ENCODE data around the gene USH1G.
A peak's percentile ranks its signal among the peaks of the same experiment; 100 is the strongest.
"Not testable (repeated sequence)": the region's sequence is repeated elsewhere in the genome, so short reads cannot be mapped to it uniquely, and the experiment has no call there.

USH1G gene

GRCh38 chr17:74873037-74873873, 49.8 kb downstream of the USH1G start:
- peak; percentile 100 for DNase-seq

- no peak for DNase-seq
Observed at GRCh38 chr17:74872313-74873036, 50.6 kb downstream of the USH1G start, which contains the start of gene FDXR. FDXR (minus strand) TSS chr17:74872994; CDS start chr17:74872944, 50 bp downstream.

DNA sequence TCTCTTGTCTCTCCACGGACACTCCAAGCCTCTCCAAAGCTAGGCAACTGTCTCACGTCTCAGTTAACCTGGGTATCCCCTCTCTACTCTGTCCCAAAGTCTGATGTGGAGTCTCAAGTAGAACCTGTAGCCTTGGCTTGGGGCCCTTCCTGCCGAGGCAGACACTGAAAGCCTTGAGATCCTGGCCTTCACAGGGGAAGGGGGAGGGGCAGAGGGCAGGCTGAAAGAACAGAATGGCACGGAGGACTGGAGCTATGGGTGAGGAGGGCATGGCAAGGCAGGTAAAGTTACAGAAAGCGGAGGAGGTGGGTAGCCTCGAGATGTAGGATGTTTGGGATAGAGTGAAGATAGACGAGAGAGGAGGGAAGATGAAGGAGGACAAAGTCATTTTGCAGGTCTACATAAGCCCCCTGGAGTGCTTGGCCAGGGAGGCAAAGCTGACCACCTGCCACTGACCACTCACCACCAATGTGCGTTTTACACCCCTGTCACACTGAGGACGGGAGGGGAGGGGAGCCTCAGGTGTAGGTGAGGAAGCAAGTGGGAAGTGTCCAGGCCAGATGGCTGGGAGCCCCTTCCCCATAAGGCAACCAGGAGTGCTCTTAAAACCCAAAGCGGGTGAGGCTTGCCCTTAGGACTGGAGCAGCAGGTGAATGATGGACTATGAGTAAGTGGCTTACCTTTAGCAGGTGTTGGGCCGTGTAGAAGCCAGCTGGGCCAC, 51.5 kb downstream of the USH1G start:
- no peak for DNase-seq

DNA sequence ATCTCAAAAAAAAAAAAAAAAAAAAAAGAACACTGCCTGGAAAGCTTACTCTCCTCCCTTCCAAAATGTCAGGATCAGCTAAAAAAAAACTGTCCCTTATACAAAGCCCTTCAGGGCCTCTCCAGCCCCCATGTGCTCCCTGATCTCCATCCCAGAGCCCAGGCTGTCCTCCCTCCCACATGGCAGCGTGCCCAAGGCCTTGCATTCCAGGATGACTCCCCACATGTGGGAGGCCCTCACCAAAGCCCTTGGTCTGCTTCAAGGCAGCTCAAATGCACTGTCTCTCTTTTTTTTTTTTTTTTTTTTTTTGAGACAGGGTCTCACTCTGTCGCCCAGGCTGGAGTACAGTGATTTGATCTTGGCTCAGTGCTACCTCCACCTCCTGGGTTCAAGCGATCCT, 52.5 kb downstream of the USH1G start:
- no peak for DNase-seq

DNA sequence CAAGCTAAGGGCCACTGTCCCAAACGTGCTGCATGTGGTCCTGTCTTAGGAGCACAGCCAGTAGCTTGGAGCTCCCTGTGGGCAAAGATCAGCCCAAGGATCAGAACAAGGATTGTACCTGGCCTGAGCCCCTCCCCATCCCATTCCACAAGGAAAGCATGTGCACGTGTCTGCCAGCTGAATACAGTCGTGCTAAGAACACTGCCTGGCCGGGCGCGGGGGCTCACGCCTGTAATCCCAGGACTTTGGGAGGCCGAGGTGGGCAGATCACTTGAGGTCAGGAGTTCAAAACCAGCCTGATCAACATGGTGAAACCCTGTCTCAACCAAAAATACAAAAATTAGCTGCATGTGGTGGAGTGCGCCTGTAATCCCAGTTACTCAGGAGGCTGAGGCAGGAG, 53.0 kb downstream of the USH1G start:
- DNase-seq, result not testable (repeated sequence)

DNA sequence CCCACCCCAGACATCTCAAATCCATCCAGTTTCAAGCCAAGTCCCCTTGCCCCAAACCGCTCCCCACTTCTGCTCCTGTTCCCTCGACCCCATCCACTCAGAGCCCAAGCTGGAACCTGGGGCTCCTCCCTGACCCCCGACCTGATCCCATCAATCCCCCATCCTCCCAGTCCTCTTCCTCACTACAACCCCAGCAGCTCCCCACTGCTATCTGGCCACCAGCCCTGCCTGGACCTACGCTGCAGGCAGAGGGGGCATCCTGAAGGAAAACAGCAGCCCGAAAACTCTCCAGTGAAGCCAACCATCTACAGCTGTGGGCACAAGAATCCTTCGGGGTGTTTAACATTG, 54.2 kb downstream of the USH1G start:
- no peak for DNase-seq

GRCh38 chr17:74868251-74868907, 54.7 kb downstream of the USH1G start:
- no peak for DNase-seq

DNA sequence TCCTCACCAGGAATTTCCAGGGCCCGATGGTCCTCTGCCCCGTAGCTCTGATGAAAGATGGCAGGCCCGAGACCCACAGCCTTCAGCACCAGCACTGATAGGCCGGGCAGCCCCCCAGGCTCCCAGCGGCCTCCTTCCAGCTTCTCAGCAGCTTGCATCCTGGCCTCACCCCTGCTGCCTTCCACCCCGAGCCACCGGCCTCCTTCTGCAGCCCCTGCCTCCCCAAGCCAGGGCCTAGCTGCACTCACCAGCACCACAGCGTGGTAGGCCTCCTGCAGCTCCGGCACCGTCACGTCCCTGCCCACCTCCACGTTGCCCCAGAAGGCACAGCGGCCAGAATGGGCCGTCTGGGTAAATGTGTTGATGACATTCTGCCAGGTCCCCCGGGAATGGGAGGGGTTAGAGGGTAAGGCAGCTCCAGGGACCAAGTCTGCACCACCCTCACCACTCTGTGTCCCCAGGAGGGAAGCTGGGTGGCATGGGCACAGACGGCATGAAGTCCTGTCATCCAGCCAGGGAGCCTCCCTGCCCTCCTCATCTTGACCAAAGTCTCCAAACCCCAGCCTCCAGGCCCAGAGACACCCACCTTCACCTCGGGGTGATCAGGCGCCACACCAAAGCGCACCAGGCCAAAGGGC, 56.7 kb downstream of the USH1G start:
- DNase-seq, result no peak

Data from right hindlimb (tissue), 1 donor.